GM23338 (cell line): Measurements from ENCODE around the gene FCRL3. TPM values are rescaled to one million over a fixed set of nuclear protein-coding genes. Genes with fewer than 3 reads are reported as not detected.

ENCODE experiments used
- ATAC-seq: fragments of 200-7000 bp; cut with Tn5 transposase; 3 replicates; pipeline ENCODE4 v1.9.1; 2020
- DNase-seq: peaks from one replicate; pipeline ENCODE4 v3.0.0-alpha.2; 2015; ENCODE audit warnings: low spot score
- H2AFZ ChIP-seq: fragments of 200-600 bp; sonication (generic); 2 replicates; pipeline ENCODE4 v1.8.0; 2016; ENCODE audit warnings: antibody characterized with exemption, mild to moderate bottlenecking, moderate library complexity
- H3F3A ChIP-seq: fragments of 200-600 bp; sonication (generic); replicated peaks from 2 replicates; pipeline ENCODE4 v1.8.0; 2017; ENCODE audit warnings: antibody characterized with exemption, mixed run types, low read depth
- H3K27ac ChIP-seq: fragments of 200-600 bp; sonication (generic); 2 replicates; pipeline ENCODE4 v1.6.1; 2016; ENCODE audit warnings: low read depth
- H3K27me3 ChIP-seq: fragments of 200-600 bp; sonication (generic); 2 replicates; pipeline ENCODE4 v1.8.0; 2016; ENCODE audit warnings: mild to moderate bottlenecking, mixed run types, moderate library complexity; ENCODE audit not compliant: insufficient read depth
- H3K36me3 ChIP-seq: fragments of 200-600 bp; sonication (generic); 2 replicates; pipeline ENCODE4 v1.8.0; 2016; ENCODE audit warnings: mild to moderate bottlenecking; ENCODE audit not compliant: insufficient read depth
- H3K4me1 ChIP-seq: fragments of 200-600 bp; sonication (generic); 2 replicates; pipeline ENCODE4 v1.8.0; 2016; ENCODE audit warnings: mild to moderate bottlenecking, moderate library complexity; ENCODE audit not compliant: insufficient read depth
- H3K4me2 ChIP-seq: fragments of 200-600 bp; sonication (generic); 2 replicates; pipeline ENCODE4 v1.7.1; 2017; ENCODE audit warnings: mixed run types
- H3K4me3 ChIP-seq: fragments of 200-600 bp; sonication (generic); 2 replicates; pipeline ENCODE4 v1.6.1; 2016; ENCODE audit warnings: mixed run types
- H3K79me2 ChIP-seq: fragments of 200-600 bp; sonication (generic); replicated peaks from 2 replicates; pipeline ENCODE4 v1.8.0; 2017; ENCODE audit warnings: mild to moderate bottlenecking; ENCODE audit not compliant: insufficient read depth
- H3K9me2 ChIP-seq: fragments of 200-600 bp; sonication (generic); 2 replicates; pipeline ENCODE4 v1.8.0; 2017; ENCODE audit not compliant: insufficient read depth
- H4K20me1 ChIP-seq: fragments of 200-600 bp; sonication (generic); replicated peaks from 2 replicates; pipeline ENCODE4 v1.8.0; 2017; ENCODE audit warnings: mild to moderate bottlenecking; ENCODE audit not compliant: insufficient read depth
- H3K27ac Mint-ChIP-seq: 2 replicates; pipeline ENCODE4 v1.8.0; 2020; ENCODE audit warnings: inconsistent platforms, mild to moderate bottlenecking, moderate library complexity, mixed read lengths
- H3K27me3 Mint-ChIP-seq: 3 replicates; pipeline ENCODE4 v1.8.0; 2022; ENCODE audit warnings: low read depth, mild to moderate bottlenecking, moderate library complexity, mixed read lengths, inconsistent platforms; ENCODE audit not compliant: insufficient read depth, poor library complexity
- H3K36me3 Mint-ChIP-seq: 3 replicates; pipeline ENCODE4 v1.8.0; 2021; ENCODE audit warnings: low read depth, mild to moderate bottlenecking, inconsistent platforms, moderate library complexity, mixed read lengths
- H3K4me1 Mint-ChIP-seq: 3 replicates; pipeline ENCODE4 v1.8.0; 2020; ENCODE audit warnings: mild to moderate bottlenecking, inconsistent platforms, mixed read lengths
- H3K4me3 Mint-ChIP-seq: 3 replicates; pipeline ENCODE4 v1.8.0; 2021; ENCODE audit warnings: moderate library complexity, mild to moderate bottlenecking, inconsistent platforms, mixed read lengths
- H3K9me3 Mint-ChIP-seq: 3 replicates; pipeline ENCODE4 v1.8.0; 2020; ENCODE audit warnings: moderate library complexity, mild to moderate bottlenecking, inconsistent platforms, mixed read lengths
- CREB1 ChIP-seq: fragments of 250-450 bp; sonication (Bioruptor Pico); IDR thresholded peaks from 2 replicates; pipeline ENCODE4 v1.5.0; 2020; ENCODE audit warnings: low read depth, mild to moderate bottlenecking, moderate library complexity
- CTCF ChIP-seq, 2 experiments: fragments of 200-600 bp in 1 of 2; sonication (generic) in 1 of 2; conservative IDR thresholded peaks; 2 replicates each; pipeline versions ENCODE4 v1.5.1 to v1.6.1; 2016 to 2017; ENCODE audit warnings: antibody characterized with exemption in 2 of 2, low read depth in 2 of 2, mild to moderate bottlenecking in 2 of 2, moderate library complexity in 1 of 2
- ETS1 ChIP-seq: IDR thresholded peaks from 2 replicates; pipeline ENCODE4 v1.6.1; 2016; ENCODE audit warnings: antibody characterized with exemption
- EZH2 ChIP-seq: fragments of 200-600 bp; sonication (generic); IDR thresholded peaks from one replicate; pipeline ENCODE4 v1.8.0; 2017; ENCODE audit warnings: antibody characterized with exemption, mild to moderate bottlenecking, low read depth; ENCODE audit not compliant: unreplicated experiment
- NANOG ChIP-seq: IDR thresholded peaks from 2 replicates; pipeline ENCODE4 v1.6.1; 2016; ENCODE audit warnings: antibody characterized with exemption, borderline replicate concordance
- POLR2AphosphoS5 ChIP-seq: IDR thresholded peaks from 2 replicates; pipeline ENCODE4 v1.6.1; 2016; ENCODE audit warnings: antibody characterized with exemption, low read depth
- STAT1 ChIP-seq: IDR thresholded peaks from one replicate; pipeline ENCODE4 v1.6.1; 2016; ENCODE audit warnings: antibody characterized with exemption; ENCODE audit not compliant: unreplicated experiment
- ZNF114 ChIP-seq: fragments of 250-450 bp; sonication (Bioruptor Pico); IDR thresholded peaks from 2 replicates; pipeline ENCODE4 v1.5.0; 2020; ENCODE audit warnings: mild to moderate bottlenecking, moderate library complexity
- ZNF331 ChIP-seq: fragments of 250-450 bp; sonication (Bioruptor Pico); IDR thresholded peaks from 2 replicates; pipeline ENCODE4 v1.5.0; 2020; ENCODE audit warnings: low read depth, mild to moderate bottlenecking, moderate library complexity
- ZNF462 ChIP-seq: fragments of 250-450 bp; sonication (Bioruptor Pico); IDR thresholded peaks from 2 replicates; pipeline ENCODE4 v1.5.0; 2020; ENCODE audit warnings: mild to moderate bottlenecking, moderate library complexity
- polyA plus RNA-seq: library from polyadenylated mRNA; unstranded; fragments of >200 nt; fragmentation: Nextera tagmentation; extraction: Ambion mirVana; gene quantifications from 2 replicates; pipeline ENCODE4 v1.2.1, GENCODE V29; 2016
- total RNA-seq: library from RNA; depleted of rRNA; stranded (reverse); fragments of >200 nt; shearing (Covaris generic); gene quantifications from 2 replicates; pipeline ENCODE4 v1.2.3, GENCODE V29; 2014

FCRL3 gene
- total and polyA plus RNA-seq, 2 experiments from 2014 or later = not detected

GRCh38 chr1:157711802-157712201 lies 11.2 kb upstream of the FCRL3 start:
- no peaks in the 10 kb centered on the region for H3K27me3 ChIP-seq
- no peaks in the 10 kb centered on the region for H3K36me3 ChIP-seq
- Mint-ChIP-seq H3K9me3 (no peaks in the 10 kb centered on the region), H3K36me3 (no peaks in the 10 kb centered on the region), H3K4me3 (no peak overlapping the region), H3K27me3 (no peaks in the 10 kb centered on the region), H3K27ac (no peak overlapping the region), H3K4me1 (no peaks in the 10 kb centered on the region)
- no peaks in the 10 kb centered on the region for H4K20me1 ChIP-seq
- H3K27ac ChIP-seq = no peak overlapping the region
- DNase-seq (no peak), ATAC-seq (no peak)
- no peak overlapping the region for H3K4me3 ChIP-seq
- no peaks in the 10 kb centered on the region for H3K79me2 ChIP-seq
- H3F3A ChIP-seq = no peaks in the 10 kb centered on the region
- H2AFZ ChIP-seq = no peak overlapping the region
- no peak overlapping the region for H3K4me2 ChIP-seq
- H3K9me2 ChIP-seq = no peaks in the 10 kb centered on the region
- no peak for TF ChIP-seq CTCF (conservative IDR thresholded peaks at IDR 0.05; ENCODE audit: low read depth in 2 of 2)
- no peak for TF ChIP-seq EZH2
- no peak for TF ChIP-seq ZNF331 (CRISPR knock-in tag)
- TF ChIP-seq ZNF462 = no peak
- TF ChIP-seq CREB1 = no peak
- TF ChIP-seq ZNF114 (CRISPR knock-in tag) = no peak
- TF ChIP-seq ETS1 = no peak
- no peak for TF ChIP-seq STAT1
- TF ChIP-seq NANOG = no peak
- TF ChIP-seq POLR2AphosphoS5 = no peak
- no peaks in the 10 kb centered on the region for H3K4me1 ChIP-seq
